Activated CD8-positive, alpha-beta memory T cell treated with anti-CD3 and anti-CD28 coated beads, Interleukin-2, amount 50 U/mL, for 1 hour (primary cell): ENCODE results near the gene ARHGAP40.

Experiments
- DNase-seq: peaks from one replicate; pipeline ENCODE4 v3.0.0-alpha.2; 2020; ENCODE audit errors: extremely low read depth

The ARHGAP40 gene

GRCh38 chr20:38650010-38650409 is 48.4 kb downstream of the ARHGAP40 start:
- DNase-seq = no peak

- DNase-seq = no peak
Observed at GRCh38 chr20:38651154-38651553, 49.5 kb downstream of the ARHGAP40 start.

- no peak for DNase-seq
Observed at GRCh38 chr20:38651562-38651961, 50.0 kb downstream of the ARHGAP40 start.

GRCh38 chr20:38652995-38653394 is 51.4 kb downstream of the ARHGAP40 start:
- DNase-seq = no peak

- no peak for DNase-seq
Observed at GRCh38 chr20:38657390-38657789, 55.8 kb downstream of the ARHGAP40 start.

DNA sequence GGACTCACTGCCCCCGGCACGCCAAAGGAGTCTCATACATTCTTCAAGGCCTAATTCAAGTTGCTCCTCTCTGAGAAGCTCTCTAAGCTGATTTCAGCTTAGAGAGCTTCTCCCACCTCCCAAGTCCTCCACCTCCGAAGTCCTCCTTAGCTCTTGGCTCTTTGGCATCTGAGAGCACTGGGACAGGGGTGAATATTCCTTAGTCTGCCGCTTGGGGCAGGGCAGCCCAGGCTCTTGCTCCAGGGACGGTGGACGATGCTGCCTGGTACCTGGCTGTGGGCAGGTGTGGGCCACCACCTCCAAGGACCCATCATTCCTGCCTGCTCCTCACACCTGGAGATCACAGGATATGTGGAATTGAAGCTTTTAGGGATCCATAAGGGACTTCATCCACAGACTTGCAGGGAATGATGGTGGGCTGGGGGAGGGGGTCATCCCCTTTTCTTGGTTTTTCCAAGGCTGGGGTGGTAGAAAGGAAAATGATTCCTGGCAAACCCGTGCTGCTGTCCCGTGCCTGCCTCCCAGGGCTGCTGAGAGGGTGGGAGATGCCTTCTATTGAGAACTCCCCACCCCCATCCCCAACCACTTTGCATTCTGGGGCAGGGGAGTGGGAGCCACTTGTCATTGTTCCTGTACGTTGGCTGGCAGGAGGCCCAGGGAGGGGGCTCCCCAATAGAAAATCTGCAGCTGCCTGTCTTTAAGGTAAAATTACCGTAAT is 57.4 kb downstream of the ARHGAP40 start:
- no peak for DNase-seq

DNA sequence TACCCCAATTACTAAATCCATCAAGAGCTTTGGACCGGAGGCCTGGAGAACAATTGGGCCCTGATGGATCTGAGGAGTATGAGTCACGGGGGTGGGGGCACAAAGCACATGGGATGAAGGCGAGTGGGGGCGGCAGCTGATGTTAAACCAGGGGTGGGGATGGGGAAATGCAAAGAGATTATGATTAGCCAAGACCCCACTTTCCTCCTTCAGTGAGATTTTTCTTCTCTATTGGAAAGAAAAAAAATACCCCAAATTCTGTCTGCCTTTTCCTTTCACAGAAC is 57.9 kb downstream of the ARHGAP40 start:
- no peak for DNase-seq

- DNase-seq = no peak
Observed at GRCh38 chr20:38660429-38660828, 58.8 kb downstream of the ARHGAP40 start.

- no peak for DNase-seq
Observed at GRCh38 chr20:38663660-38664059, 62.1 kb downstream of the ARHGAP40 start.

DNA sequence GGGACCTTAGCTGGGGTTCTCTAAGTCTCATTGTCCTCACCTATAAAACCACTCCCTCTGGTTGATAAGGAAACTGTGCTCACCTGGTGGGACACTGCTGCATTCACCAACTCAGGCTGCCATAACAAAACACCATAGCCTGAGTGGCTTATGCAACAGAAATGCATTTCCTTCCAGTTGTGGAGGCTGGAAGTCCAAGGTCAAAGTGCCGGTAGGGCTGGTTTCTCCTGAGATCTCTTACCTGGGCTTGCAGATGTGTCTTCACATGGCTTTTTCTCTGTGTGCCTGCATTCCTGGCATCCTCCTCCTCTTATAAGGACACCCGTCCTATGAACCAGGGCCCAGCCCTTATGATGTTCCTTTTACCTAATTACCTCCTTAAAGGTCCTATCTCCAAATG is 62.7 kb downstream of the ARHGAP40 start:
- no peak for DNase-seq

GRCh38 chr20:38665094-38665493 is 63.5 kb downstream of the ARHGAP40 start:
- DNase-seq = no peak

DNA sequence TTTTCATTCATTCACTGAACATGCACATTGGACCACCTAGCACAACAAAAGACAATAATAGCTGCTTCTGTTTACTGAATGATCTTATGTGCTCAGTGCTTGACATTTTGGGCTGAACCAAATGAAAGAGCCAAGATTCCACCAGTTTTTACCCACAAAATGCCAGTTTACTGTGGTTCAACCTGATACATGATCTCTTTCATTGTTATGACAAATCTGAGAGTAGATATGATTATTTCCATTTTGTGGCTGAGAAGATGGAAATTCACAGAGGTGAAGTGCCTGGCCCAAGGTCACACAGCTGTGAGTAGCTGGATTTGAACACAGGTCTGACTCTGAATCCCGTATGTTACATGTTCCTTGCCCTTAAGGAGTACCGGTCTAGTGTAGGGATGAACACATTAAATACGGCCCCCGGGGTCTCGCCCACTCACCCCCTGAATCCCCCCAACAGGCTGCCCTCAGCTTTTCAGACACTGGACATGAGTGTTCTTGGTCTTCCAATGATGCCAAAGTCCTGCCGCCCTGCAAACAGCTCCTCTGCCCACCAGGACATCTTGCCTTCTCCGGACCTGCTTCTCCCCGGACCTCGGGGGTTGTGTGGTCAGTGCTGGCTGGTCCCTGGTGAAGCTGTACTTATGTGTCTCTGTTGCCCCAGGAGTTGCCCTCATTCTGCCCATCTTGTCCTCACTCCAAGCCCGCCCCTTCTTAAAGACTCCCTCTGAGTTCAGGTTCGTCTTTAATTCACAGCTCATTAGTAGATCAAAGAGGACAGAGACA is 64.1 kb downstream of the ARHGAP40 start:
- no peak for DNase-seq

- DNase-seq = no peak
Observed at GRCh38 chr20:38667417-38667956, 65.9 kb downstream of the ARHGAP40 start.

GRCh38 chr20:38669688-38670087 is 68.1 kb downstream of the ARHGAP40 start:
- DNase-seq = no peak

DNA sequence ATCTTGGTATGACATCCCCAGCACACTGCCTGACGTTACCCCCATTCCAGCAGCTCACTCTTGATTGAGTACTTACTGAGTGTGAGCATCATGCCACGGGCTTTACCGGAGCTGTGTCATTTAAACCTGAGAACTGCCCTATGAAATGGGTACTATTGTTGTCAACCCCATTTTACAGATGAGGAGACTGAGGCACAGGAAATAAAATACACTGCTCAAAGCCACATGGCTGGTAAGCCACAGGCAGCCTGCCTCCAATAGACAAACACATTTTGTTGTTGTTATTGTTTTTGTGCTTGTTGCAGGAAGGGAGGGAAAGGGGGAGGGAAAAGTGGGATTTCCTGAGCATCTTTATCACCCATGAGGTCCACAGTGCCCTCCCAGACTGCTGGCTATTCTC is 69.2 kb downstream of the ARHGAP40 start:
- DNase-seq = no peak

GRCh38 chr20:38671186-38671585 is 69.6 kb downstream of the ARHGAP40 start:
- no peak for DNase-seq

GRCh38 chr20:38671701-38672292 is 70.2 kb downstream of the ARHGAP40 start:
- no peak for DNase-seq

GRCh38 chr20:38672504-38672903 is 70.9 kb downstream of the ARHGAP40 start:
- no peak for DNase-seq

GRCh38 chr20:38673261-38673660 is 71.7 kb downstream of the ARHGAP40 start:
- no peak for DNase-seq

GRCh38 chr20:38673725-38674091 is 72.1 kb downstream of the ARHGAP40 start:
- DNase-seq = no peak

DNA sequence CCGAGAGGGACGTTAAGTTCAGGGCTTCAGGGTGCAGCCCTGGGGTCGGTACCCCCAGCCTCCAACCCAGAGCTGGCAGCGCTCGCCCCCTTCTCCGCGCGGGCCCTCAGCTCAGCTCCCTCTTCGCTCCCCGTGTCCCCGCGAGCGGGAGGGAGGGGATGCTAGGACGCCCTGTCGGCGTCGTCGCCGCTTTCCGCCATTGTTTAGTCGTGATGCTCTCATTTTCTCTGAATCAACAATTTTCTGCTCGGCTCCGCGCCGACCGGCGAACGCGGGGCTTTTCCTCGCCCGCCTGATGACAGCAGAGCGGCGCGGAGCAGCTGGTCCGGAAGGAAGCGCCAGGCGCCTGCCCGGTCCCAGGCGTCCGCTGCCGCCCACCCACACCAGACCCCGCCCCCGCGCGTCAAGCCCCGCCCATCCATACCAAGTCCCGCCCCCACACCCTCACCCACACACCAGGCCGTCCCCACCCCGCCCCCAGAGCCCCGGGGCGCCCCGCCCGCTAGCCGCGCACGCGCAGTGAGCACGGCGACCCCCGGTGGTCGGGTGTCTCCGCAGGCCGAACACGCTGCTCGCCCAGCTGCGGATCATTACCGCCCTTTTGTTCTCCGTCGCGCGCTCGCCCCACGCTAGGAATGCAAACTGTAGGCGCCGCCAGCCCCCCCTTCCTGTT is 72.6 kb downstream of the ARHGAP40 start:
- peak; percentile 11 for DNase-seq

DNA sequence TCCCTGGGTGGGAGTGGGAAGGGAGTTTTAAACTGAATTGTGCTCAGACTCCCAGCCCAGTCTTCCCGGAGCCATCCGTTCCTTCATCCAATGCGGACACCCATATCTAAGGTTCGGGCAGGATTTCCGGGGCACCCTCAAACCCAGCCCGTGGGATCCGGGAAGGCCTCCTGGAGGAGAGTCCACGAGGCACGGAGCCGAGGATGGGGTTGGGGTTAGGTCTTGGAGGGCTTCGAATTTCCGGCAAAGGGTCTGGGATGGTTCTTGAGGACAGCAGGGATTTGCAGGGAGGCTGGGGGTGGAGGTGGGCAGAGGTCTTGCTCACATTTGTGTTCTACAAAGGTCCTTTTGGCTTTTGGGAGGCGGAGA is 73.1 kb downstream of the ARHGAP40 start:
- no peak for DNase-seq
